Neural crest cell (in vitro differentiated cells): ENCODE data around the gene LHFPL2. TPM values are rescaled to one million over a fixed set of nuclear protein-coding genes. Genes with fewer than 3 reads are reported as not detected.

ENCODE experiments used
- DNase-seq: peaks from one replicate; pipeline ENCODE4 v3.0.0; 2021; ENCODE audit warnings: low read depth, mixed read lengths, low spot score
- H3K27ac Mint-ChIP-seq: one replicate; pipeline ENCODE4 v1.8.0; 2021; ENCODE audit warnings: mild to moderate bottlenecking, mixed read lengths; ENCODE audit not compliant: unreplicated experiment
- H3K27me3 Mint-ChIP-seq: 2 replicates; pipeline ENCODE4 v1.8.0; 2021; ENCODE audit warnings: low read depth, mild to moderate bottlenecking, mixed read lengths
- H3K36me3 Mint-ChIP-seq: 2 replicates; pipeline ENCODE4 v1.8.0; 2021; ENCODE audit warnings: low read depth, mild to moderate bottlenecking, mixed read lengths
- H3K4me1 Mint-ChIP-seq: 2 replicates; pipeline ENCODE4 v1.8.0; 2021; ENCODE audit warnings: mixed read lengths
- H3K4me3 Mint-ChIP-seq: one replicate; pipeline ENCODE4 v1.8.0; 2021; ENCODE audit warnings: mild to moderate bottlenecking, mixed read lengths
- H3K9me3 Mint-ChIP-seq: 2 replicates; pipeline ENCODE4 v1.8.0; 2021; ENCODE audit warnings: mixed read lengths
- total RNA-seq: library from RNA; stranded (reverse); gene quantifications from 2 replicates; pipeline ENCODE4 v1.2.1, GENCODE V29; 2021
- TF ChIP-seq, protein P1 (sequence below): fragments of 200-600 bp; sonication (generic); conservative IDR thresholded peaks from 2 replicates; pipeline ENCODE4 v1.5.0; 2021; ENCODE audit warnings: antibody characterized with exemption, mild to moderate bottlenecking

Gene LHFPL2
- total RNA-seq, 1 donor from 2014 or later = 15.0 TPM

DNA sequence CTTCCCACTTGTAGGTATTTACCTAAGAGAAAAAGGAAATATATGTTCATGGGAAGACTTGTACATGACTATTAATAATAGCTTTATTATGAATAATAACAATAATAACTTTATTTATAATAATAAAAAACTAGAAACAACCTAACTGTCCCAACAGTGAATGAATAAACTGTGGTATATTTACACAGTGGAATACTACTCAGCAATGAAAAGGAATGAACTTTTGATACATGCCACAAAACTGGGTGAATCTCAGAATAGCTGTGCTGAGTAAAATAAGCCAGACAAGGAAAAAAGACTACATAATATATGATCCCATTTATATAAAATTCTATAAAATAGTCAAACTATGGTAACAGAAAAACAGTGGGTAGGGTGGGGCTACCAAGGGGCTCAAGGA lies 199.5 kb downstream of the LHFPL2 start:
- Mint-ChIP-seq H3K4me1 (no peaks in the 10 kb centered on the region), H3K27ac (no peak overlapping the region)
- TF ChIP-seq, protein P1, sequence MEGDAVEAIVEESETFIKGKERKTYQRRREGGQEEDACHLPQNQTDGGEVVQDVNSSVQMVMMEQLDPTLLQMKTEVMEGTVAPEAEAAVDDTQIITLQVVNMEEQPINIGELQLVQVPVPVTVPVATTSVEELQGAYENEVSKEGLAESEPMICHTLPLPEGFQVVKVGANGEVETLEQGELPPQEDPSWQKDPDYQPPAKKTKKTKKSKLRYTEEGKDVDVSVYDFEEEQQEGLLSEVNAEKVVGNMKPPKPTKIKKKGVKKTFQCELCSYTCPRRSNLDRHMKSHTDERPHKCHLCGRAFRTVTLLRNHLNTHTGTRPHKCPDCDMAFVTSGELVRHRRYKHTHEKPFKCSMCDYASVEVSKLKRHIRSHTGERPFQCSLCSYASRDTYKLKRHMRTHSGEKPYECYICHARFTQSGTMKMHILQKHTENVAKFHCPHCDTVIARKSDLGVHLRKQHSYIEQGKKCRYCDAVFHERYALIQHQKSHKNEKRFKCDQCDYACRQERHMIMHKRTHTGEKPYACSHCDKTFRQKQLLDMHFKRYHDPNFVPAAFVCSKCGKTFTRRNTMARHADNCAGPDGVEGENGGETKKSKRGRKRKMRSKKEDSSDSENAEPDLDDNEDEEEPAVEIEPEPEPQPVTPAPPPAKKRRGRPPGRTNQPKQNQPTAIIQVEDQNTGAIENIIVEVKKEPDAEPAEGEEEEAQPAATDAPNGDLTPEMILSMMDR = no peak

DNA sequence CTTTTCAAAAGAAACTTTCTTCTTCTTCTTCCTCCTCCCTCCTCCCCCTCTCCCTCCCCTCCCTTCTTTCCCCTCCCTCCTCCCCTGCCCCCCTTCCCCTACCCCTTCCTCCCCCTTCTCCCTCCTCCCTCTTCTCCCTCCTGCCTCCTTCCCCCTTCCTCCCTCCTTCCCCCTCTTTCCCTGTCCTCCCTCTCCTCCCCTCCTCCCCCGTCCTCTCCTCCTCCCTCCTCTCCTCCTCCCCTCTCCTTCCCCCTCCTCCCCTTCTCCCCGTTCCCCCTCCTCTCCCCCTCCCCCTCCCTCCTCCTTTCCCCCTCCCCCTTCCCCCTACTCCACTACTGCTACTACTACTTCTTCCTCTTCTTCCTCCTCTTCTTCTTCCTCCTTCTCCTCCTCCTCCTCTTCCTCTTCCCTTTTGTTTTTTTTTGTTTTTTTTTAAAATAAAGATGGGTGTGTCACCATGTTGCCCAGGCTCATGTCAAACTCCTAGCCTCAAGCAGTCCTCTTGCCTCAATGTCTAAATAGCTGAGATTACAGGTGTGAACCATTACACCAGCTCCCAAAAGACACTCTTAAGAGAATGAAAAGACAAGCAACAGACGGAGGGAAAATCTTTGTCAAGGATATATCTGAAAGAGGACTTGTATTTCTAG lies 200.7 kb downstream of the LHFPL2 start:
- peaks cover 3% of the 10 kb centered on the region for H3K9me3 Mint-ChIP-seq
- H3K4me1 Mint-ChIP-seq = no peaks in the 10 kb centered on the region
- no peak overlapping the region for H3K27ac Mint-ChIP-seq
- H3K4me3 Mint-ChIP-seq = no peak overlapping the region
- no peaks in the 10 kb centered on the region for H3K27me3 Mint-ChIP-seq
- H3K36me3 Mint-ChIP-seq = peaks cover 26% of the 10 kb centered on the region
- TF ChIP-seq, protein P1 = no peak
- no peak for DNase-seq

More for the DNA sequence above, 199.5 kb downstream of the LHFPL2 start:
- peaks cover 24% of the 10 kb centered on the region for H3K36me3 Mint-ChIP-seq
- no peaks in the 10 kb centered on the region for H3K27me3 Mint-ChIP-seq
- H3K9me3 Mint-ChIP-seq = peaks cover 3% of the 10 kb centered on the region
- DNase-seq = no peak
- H3K4me3 Mint-ChIP-seq = no peak overlapping the region
